Stimulated activated CD8-positive, alpha-beta memory T cell treated with anti-CD3 and anti-CD28 coated beads, Interleukin-7, amount 100 ng/mL, for 1 hour (primary cell): Measurements from ENCODE around the gene KCTD10.
"Not testable (repeated sequence)": the region's sequence is repeated elsewhere in the genome, so short reads cannot be mapped to it uniquely, and the experiment has no call there.

Experiments
- DNase-seq, 2 donors: peaks; one replicate each; pipeline ENCODE4 v3.0.0-alpha.2; 2020; ENCODE audit warnings: low read depth in 2 of 2

Gene KCTD10

DNA sequence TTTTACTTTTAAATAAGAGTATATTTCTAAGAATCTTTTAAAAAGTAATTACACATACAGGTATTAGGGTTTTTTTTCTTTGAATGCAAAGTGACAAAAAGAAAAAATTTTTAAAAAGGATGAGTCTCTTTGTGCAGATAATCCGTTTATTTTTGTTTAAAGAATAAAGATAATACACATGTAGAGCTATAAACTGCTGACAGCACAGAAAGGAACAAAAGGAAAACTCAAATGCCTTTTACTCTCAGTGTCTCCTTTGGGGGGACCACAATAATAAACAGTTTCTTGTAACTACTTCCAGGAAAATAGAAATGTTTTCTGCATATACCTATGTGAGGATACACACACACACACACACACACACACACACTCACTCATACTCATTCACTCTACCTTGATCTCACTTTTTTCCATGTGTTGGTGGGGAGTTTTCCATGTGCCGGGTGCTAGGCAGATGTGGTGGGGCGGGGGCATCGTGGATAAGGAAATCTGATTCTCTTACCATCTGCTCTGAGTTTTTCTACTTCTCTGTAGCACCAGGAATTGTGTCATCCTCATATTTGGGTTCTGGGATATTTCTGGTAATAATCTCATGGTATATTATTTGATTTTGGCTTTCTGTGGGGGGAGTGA, 58.1 kb downstream of the KCTD10 start:
- DNase-seq = no peak

DNA sequence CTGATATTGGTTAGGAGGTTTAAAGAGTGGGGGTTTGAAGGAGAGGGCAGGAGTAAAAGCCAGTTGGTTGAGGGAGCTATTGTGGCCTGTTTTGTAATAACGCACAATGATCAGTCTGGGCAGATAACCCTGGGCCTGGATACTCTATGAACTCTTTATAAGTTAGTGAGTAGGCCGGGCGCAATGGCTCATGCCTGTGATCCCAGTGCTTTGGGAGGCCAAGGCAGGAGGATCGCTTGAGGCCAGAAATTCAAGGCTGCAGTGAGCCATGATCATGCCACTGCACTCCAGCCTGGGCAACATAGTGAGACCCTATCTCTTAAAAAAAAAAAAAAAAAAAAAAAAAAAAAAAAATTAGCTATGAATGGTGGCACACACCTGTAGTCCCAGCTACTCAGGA, 71.0 kb downstream of the KCTD10 start:
- not testable (repeated sequence) for DNase-seq

DNA sequence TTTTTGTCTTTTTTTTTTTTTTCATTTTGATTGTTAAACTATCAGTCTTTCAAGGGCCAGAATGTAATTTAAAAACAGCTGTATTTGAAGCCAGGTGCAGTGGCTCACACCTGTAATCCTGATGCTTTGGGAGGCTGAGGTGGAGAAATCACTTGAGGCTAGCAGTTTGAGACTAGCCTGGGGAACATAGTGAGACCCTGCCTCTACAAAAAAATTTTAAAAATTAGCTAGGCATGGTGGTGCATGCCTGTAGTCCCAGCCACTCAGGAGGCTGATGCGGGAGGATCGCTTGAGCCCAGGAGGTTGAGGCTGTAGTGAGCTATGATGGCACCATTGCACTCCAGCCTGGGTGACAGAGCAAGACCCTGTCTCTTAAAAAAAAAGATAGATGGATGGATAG, 72.3 kb downstream of the KCTD10 start:
- not testable (repeated sequence) for DNase-seq
